ENCODE data around the gene WNK2. TPM values are rescaled to one million over a fixed set of nuclear protein-coding genes. Genes with fewer than 3 reads are reported as not detected.
"Not testable (repeated sequence)": the region's sequence is repeated elsewhere in the genome, so short reads cannot be mapped to it uniquely, and the experiment has no call there.

Gene WNK2
- total RNA-seq, 1 experiment from 2014 or later: 69.4 TPM

DNA sequence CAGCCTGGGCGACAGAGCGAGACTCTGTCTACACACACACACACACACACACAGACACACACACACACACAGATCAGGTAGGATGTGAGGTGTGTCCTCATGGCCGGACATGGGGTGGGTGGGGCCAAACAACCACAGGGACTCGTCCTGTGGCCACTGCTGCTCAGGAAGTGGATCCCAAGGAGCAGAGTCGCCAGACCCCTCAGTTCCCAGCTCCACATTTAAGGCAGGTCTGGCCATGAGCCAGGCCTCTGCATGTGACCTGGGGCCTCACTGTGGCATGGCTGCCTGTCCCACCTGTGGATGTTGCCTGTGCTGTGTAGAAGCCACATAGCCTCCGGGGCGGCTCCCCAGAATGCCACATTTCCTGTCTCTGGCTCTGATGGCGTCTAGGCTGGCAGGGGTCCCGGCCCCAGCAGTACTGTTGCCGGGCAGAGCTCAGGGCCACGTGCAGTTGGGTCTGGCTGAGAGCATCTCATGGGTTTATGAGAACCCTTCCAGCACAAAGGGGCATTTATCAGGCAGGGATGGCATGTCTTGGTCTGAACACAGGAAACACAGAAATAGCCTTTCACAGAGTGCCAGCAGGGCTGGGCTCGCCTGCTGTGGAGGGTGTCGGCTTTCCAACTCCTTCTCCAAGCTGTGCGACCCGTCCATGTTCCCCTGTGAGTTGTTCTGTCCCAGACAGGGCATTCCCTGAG lies 40.0 kb upstream of the WNK2 start:
- Histone ChIP-seq H3K4ac (ENCODE audit: low read depth, low read length) (no peak overlapping the region), H2BK5ac (ENCODE audit: insufficient read length, low read length) (no peak overlapping the region), H3K23ac (ENCODE audit: insufficient read length, low read depth, low read length) (no peak overlapping the region), H3K23me2 (ENCODE audit: insufficient read length, low read depth, low read length, poor library complexity, severe bottlenecking) (no peaks in the 10 kb centered on the region), H3K56ac (ENCODE audit: insufficient read length, low read depth, low read length) (no peak overlapping the region), H2BK20ac (ENCODE audit: low read depth, low read length, poor library complexity, severe bottlenecking) (no peak overlapping the region), H2BK15ac (ENCODE audit: low read depth, low read length) (no peak overlapping the region), H3K27me3 (ENCODE audit: insufficient read depth, low read length) (no peaks in the 10 kb centered on the region), H4K5ac (ENCODE audit: insufficient read length, low read depth, low read length) (no peak overlapping the region), H3K9ac (ENCODE audit: extremely low read depth, insufficient read length, low read length) (no peak overlapping the region), H4K8ac (replicated peaks; ENCODE audit: insufficient read length, low read depth, low read length) (no peak overlapping the region), H3K79me1 (ENCODE audit: insufficient read depth, low read depth, low read length, poor library complexity, severe bottlenecking) (no peaks in the 10 kb centered on the region), H2AFZ (ENCODE audit: low read length) (no peak overlapping the region), H2BK120ac (ENCODE audit: low read depth, low read length, poor library complexity, severe bottlenecking) (no peak overlapping the region), H3T11ph (ENCODE audit: low read length) (no peak overlapping the region), H3K14ac (ENCODE audit: insufficient read depth, low read length) (peak overlapping the region; percentile 16; the same call in 1 of the 2 replicates), H3K18ac (ENCODE audit: insufficient read length, low read depth, low read length) (no peak overlapping the region), H3K9me3 (ENCODE audit: control insufficient read depth, low read depth, low read length) (no peaks in the 10 kb centered on the region), H4K20me1 (ENCODE audit: control insufficient read depth, insufficient read depth, insufficient read length) (no peaks in the 10 kb centered on the region), H2BK12ac (ENCODE audit: insufficient read length, low read depth, low read length) (no peak overlapping the region), H3K4me1 (ENCODE audit: insufficient read depth, low read length) (no peaks in the 10 kb centered on the region), H3K79me2 (ENCODE audit: insufficient read depth, low read length) (no peaks in the 10 kb centered on the region), H3K27ac (ENCODE audit: insufficient read length, low read depth, low read length) (no peak overlapping the region), H2AK5ac (ENCODE audit: insufficient read length, low read length) (no peak overlapping the region), H4K91ac (ENCODE audit: insufficient read length, low read depth, low read length) (no peak overlapping the region), H3K4me2 (ENCODE audit: insufficient read depth, insufficient read length, low read length) (no peak overlapping the region)
- Mint-ChIP-seq H3K36me3 (ENCODE audit: insufficient read depth in 1 of 3, low read depth in 3 of 3) (no peaks in the 10 kb centered on the region; a peak in 1 of 7 replicates), H3K27me3 (ENCODE audit: low read depth) (peaks cover 5% of the 10 kb centered on the region), H3K4me3 (no peak overlapping the region), H3K9me3 (peaks cover 0 to 5% of the 10 kb centered on the region in 2 experiments; a peak in 1 of 5 replicates), H3K4me1 (peaks cover 6% of the 10 kb centered on the region in 2 experiments), H3K27ac (peak overlapping the region in 2 of 3 experiments; percentile 10 to 58; a peak in 4 of 7 replicates)
- WGBS (ENCODE audit: extremely low coverage, insufficient read length, low lambda C conversion rate): no CpG with 5 or more reads among the region's 15 CpGs
- TF ChIP-seq CTCF (conservative IDR thresholded peaks at IDR 0.05): no peak
- no peak for DNase-seq

DNA sequence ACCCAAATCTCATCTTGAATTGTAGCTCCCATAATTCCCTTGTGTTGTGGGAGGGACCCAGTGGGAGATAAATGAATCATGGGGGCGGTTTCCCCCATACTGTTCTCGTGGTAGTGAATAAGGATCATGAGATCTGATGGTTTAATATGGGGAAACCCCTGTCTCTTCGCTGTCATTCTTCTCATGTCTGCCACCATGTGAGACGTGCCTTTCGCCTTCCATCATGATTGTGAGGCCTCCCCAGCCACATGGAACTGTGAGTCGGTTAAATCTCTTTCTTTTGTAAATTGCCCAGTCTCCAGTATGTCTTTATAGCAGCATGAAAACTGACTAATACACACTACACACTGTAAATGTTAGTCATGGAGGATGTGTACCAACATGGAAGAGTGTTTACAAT lies 37.2 kb upstream of the WNK2 start:
- not testable (repeated sequence) for H3K56ac ChIP-seq (ENCODE audit: insufficient read length, low read depth, low read length); H3K79me2 ChIP-seq (ENCODE audit: insufficient read depth, low read length); H2BK5ac ChIP-seq (ENCODE audit: insufficient read length, low read length); H3K4ac ChIP-seq (ENCODE audit: low read depth, low read length); H3K27ac Mint-ChIP-seq; H2BK12ac ChIP-seq (ENCODE audit: insufficient read length, low read depth, low read length); H3K9ac ChIP-seq (ENCODE audit: extremely low read depth, insufficient read length, low read length); H3K9me3 ChIP-seq (ENCODE audit: control insufficient read depth, low read depth, low read length); H2BK15ac ChIP-seq (ENCODE audit: low read depth, low read length); H3K27me3 ChIP-seq (ENCODE audit: insufficient read depth, low read length); H4K8ac ChIP-seq (replicated peaks; ENCODE audit: insufficient read length, low read depth, low read length); H3K9me3 Mint-ChIP-seq; H2BK120ac ChIP-seq (ENCODE audit: low read depth, low read length, poor library complexity, severe bottlenecking); H3K14ac ChIP-seq (ENCODE audit: insufficient read depth, low read length); H4K20me1 ChIP-seq (ENCODE audit: control insufficient read depth, insufficient read depth, insufficient read length); H4K5ac ChIP-seq (ENCODE audit: insufficient read length, low read depth, low read length); H3K23ac ChIP-seq (ENCODE audit: insufficient read length, low read depth, low read length); H3K27ac ChIP-seq (ENCODE audit: insufficient read length, low read depth, low read length); H3K27me3 Mint-ChIP-seq (ENCODE audit: low read depth); DNase-seq; H3K79me1 ChIP-seq (ENCODE audit: insufficient read depth, low read depth, low read length, poor library complexity, severe bottlenecking); H2AK5ac ChIP-seq (ENCODE audit: insufficient read length, low read length); H3K23me2 ChIP-seq (ENCODE audit: insufficient read length, low read depth, low read length, poor library complexity, severe bottlenecking); H2BK20ac ChIP-seq (ENCODE audit: low read depth, low read length, poor library complexity, severe bottlenecking); H3K4me2 ChIP-seq (ENCODE audit: insufficient read depth, insufficient read length, low read length); H3K4me3 Mint-ChIP-seq; H3K4me1 Mint-ChIP-seq; H2AFZ ChIP-seq (ENCODE audit: low read length); H3K36me3 Mint-ChIP-seq (ENCODE audit: insufficient read depth in 1 of 3, low read depth in 3 of 3); H3K18ac ChIP-seq (ENCODE audit: insufficient read length, low read depth, low read length); H4K91ac ChIP-seq (ENCODE audit: insufficient read length, low read depth, low read length); H3K4me1 ChIP-seq (ENCODE audit: insufficient read depth, low read length); H3T11ph ChIP-seq (ENCODE audit: low read length)
- no CpG with 5 or more reads among the region's 6 CpGs for WGBS (ENCODE audit: extremely low coverage, insufficient read length, low lambda C conversion rate)

Data from H9 (cell line).